HG03469 (cell line): ENCODE results near the gene SDF4.
"Not testable (repeated sequence)": the region's sequence is repeated elsewhere in the genome, so short reads cannot be mapped to it uniquely, and the experiment has no call there.

Experiments used
- ATAC-seq: cut with Tn5 transposase; IDR thresholded peaks from one replicate; pipeline ENCODE4 v1.9.1; 2021; ENCODE audit warnings: mild to moderate bottlenecking, moderate library complexity, moderate number of reproducible peaks; ENCODE audit not compliant: unreplicated experiment

The SDF4 gene

GRCh38 chr1:1181129-1181937 lies 50.5 kb downstream of the SDF4 start:
- no peak for ATAC-seq

- ATAC-seq: no peak
These were observed 51.6 kb downstream of the SDF4 start for GRCh38 chr1:1179983-1180861.

- ATAC-seq: no peak
These were observed 52.3 kb downstream of the SDF4 start for GRCh38 chr1:1179346-1179982.

- no peak for ATAC-seq
These were observed 52.9 kb downstream of the SDF4 start for GRCh38 chr1:1178794-1179331.

- no peak for ATAC-seq
These were observed 54.2 kb downstream of the SDF4 start for GRCh38 chr1:1177452-1178206.

GRCh38 chr1:1176931-1177330 lies 54.9 kb downstream of the SDF4 start:
- ATAC-seq: no peak

GRCh38 chr1:1176063-1176761 lies 55.6 kb downstream of the SDF4 start:
- ATAC-seq: not testable (repeated sequence)

GRCh38 chr1:1175221-1176062 lies 56.4 kb downstream of the SDF4 start:
- no peak for ATAC-seq

- no peak for ATAC-seq
These were observed 57.9 kb downstream of the SDF4 start, which contains the start of gene TTLL10 for GRCh38 chr1:1173793-1174415. Gene TTLL10 (plus strand): TSS chr1:1173880. CDS start chr1:1179216, 5,336 bp downstream.

GRCh38 chr1:1173061-1173792 lies 58.6 kb downstream of the SDF4 start:
- no peak for ATAC-seq

GRCh38 chr1:1171546-1172340 lies 60.1 kb downstream of the SDF4 start:
- ATAC-seq: no peak

GRCh38 chr1:1171161-1171545 lies 60.6 kb downstream of the SDF4 start:
- no peak for ATAC-seq

GRCh38 chr1:1170215-1171091 lies 61.3 kb downstream of the SDF4 start:
- ATAC-seq: no peak

- no peak for ATAC-seq
These were observed 62.2 kb downstream of the SDF4 start for GRCh38 chr1:1169429-1170214.
